H1 (cell line): Measurements from ENCODE around the gene SLC37A2. TPM values are rescaled to one million over a fixed set of nuclear protein-coding genes. Genes with fewer than 3 reads are reported as not detected.

Source experiments
- POLR2A ChIP-seq, 2 experiments: IDR thresholded peaks; 1 replicate in 1 of 2; 2 replicates in 1 of 2; pipeline ENCODE4 v1.6.1; 2011; ENCODE audit warnings: low read depth in 2 of 2, low read length in 2 of 2, mild to moderate bottlenecking in 2 of 2; ENCODE audit errors: control extremely low read depth in 1 of 2
- POU5F1 ChIP-seq: IDR thresholded peaks from 2 replicates; pipeline ENCODE4 v1.6.1; 2011; ENCODE audit warnings: low read depth, mild to moderate bottlenecking, low read length, moderate library complexity
- RNF2 ChIP-seq: fragments of 200-900, 300-1000 bp; sonication (generic); IDR thresholded peaks from 2 replicates; pipeline ENCODE4 v1.7.1; 2016; ENCODE audit warnings: borderline replicate concordance, low read depth, mild to moderate bottlenecking, antibody characterized with exemption, low read length; ENCODE audit not compliant: poor library complexity, severe bottlenecking; ENCODE audit errors: missing control alignments
- TEAD4 ChIP-seq: IDR thresholded peaks from 2 replicates; pipeline ENCODE4 v1.6.1; 2012; ENCODE audit warnings: low read depth, low read length, inconsistent platforms, mixed read lengths
- polyA plus RNA-seq, 7 experiments: library from polyadenylated mRNA; depleted of rRNA in 3 of 7; stranded (reverse) in 5 of 7; unstranded in 2 of 7; fragments of >200 nt in 5 of 7; fragments of 200-250 nt in 2 of 7; gene quantifications; 1 replicate in 5 of 7; 2 replicates in 1 of 7; 4 replicates in 1 of 7; pipeline versions ENCODE4 v1.2.1 to v1.2.3, GENCODE V29; 2011 to 2013; ENCODE audit warnings: missing spikeins in 2 of 7, mixed read lengths in 2 of 7
- total RNA-seq: library from RNA; stranded (reverse); fragmentation: NEBNext Ultra II Directional; extraction: Animal tissue kit (Norgen Biotek cat#: 25700); gene quantifications from 2 replicates; pipeline ENCODE4 v1.2.1, GENCODE V29; 2021

Gene SLC37A2
- total and polyA plus RNA-seq, 2 of the 8 experiments (the other 6 are each of a cell fraction or from before 2014, with no cell fraction given) = 1.3 to 1.9 TPM

DNA sequence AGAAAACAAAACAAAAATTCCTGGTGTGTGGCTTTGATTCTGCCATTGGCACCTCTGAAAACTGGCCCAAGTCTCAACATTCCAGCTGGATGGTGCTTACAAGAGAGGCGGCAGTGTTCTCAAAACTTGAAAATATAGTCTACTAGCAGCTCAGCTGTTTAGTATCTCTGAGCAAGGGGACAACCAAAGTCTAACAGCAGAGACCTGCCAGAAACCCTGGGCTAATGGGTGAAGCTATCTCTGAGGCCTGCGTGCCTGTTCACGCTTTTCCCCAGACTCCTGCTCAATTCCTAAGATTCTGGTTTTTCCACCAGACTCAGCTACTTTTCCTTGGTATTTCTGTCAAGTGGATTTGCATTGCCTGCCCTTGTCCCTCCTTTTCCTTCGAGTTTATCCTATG is 30.4 kb downstream of the SLC37A2 start (continued):
- TF ChIP-seq RNF2 (no peak), POU5F1 (no peak), TEAD4 (no peak), POLR2A (IDR thresholded peaks at IDR 0.05; ENCODE audit: control extremely low read depth in 1 of 2, low read depth in 2 of 2, low read length in 2 of 2) (no peak)
